ENCODE results near the gene SBF2.

The SBF2 gene

GRCh38 chr11:9878936-9879335 lies 415.1 kb downstream of the SBF2 start:
- DNase-seq = no peak

GRCh38 chr11:9876331-9876730 lies 417.7 kb downstream of the SBF2 start:
- no peak for DNase-seq

DNA sequence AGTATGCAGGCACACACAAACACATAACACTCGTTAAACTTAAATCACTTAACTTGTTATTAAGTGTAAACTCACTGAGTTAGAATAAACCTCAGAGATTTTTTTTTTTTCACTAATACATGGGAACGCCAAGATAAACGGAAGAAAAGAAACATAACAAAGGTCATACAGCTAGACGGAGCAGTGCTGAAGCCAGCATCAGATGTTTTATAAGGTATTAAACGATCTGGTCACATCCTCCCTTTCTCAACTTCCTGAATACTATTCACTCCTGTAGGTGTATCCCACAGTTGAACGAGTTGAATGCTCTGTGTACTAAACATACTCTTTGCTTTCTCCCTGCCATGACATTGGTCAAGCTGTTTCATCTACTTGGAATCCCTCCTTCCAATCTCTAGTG lies 418.2 kb downstream of the SBF2 start:
- no peak for DNase-seq

- DNase-seq = no peak
Observed at GRCh38 chr11:9875399-9875798, 418.6 kb downstream of the SBF2 start.

DNA sequence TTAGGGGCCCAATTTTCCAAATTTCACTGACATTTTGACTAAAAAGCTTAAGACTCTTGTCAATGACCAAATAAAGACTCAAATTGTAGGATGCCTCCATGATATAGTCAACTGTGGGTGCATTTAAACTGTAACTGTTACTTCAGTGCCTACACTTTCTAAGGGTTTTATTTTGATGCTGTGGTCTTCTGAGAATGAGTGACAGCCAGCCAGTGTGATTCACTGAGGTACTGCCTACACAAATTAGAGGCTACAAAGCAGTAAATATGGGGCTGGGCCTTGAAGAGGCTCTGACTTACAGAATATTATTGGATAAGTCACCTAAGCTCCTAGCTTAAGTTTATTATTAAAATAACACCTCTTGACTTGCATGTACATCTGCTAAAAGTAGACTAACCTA lies 419.6 kb downstream of the SBF2 start:
- no peak for DNase-seq

DNA sequence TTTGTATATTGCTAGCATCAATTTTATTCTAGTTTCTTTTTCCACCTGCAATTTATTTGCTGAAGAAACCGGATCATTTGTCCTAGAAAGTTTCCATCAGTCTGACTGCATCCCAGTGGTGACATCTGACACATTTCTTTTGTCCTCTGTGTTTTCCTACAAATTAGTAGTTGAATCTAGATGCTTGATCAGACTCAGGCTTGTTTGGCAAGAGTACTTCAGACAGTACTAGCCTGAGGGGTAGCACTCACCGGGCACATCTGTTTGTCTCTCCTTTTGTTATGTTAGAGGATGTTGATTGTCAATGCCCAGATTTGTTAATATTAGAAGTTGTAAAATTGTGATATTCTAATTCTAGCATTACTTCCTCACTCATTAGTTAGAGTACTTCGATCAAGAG lies 425.4 kb downstream of the SBF2 start:
- DNase-seq = no peak

DNA sequence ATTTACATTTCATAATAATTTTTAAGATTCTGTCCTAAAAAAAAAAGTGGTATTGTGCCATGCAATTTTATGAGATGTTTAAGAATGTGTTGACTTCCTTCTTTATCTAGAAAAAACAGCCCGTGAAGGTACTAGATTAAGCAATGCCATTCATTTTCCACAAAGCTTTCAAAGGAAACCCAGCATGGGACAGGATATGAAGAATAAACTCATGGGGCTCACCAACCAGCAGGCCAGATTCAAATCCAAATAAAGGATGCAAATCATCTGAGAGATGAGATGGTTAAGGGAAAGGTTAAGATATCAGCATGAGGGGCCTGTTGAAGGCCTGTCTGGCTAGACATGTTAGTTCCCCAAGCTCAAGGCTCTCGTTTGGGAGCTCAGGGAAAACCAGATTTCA lies 431.0 kb downstream of the SBF2 start:
- no peak for DNase-seq

DNA sequence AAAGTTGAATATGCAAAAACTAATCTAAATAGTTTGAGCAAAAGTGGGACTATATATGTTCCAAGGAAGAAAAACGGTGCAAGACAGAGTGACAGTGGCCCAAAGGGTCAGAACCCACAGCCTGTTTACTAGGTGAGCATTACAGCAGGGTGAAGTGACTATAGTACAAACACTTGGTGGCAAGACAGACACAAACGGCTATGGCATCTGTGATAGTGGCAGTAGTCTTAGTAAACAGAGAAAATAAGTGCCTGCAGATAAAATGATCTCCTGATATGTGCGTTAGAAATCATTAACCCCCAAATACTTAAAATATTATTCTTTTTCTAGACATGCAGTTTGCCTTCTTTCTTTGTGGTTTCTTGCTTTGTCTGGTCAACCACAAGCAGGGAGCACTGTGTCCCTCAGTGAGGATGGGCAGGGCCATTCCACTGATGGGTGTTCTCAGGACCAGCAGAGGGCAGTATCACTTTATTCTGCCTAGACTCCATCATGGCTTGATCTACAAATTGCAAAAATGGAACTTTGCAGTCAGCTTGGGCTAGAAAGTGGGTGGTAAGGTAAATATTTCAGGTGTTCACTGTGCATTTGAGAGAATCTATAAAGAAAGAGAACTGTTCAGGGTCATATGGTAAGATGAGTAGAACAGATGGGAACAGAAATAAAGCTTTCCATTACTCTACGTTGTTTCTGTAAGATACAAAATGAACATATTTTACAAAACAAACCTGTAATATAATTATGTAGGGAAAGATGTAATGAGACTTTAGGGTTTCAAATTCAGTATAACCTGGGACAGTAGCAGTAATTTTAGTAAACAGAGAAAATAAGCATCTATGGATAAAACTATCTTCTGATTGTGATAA lies 431.9 kb downstream of the SBF2 start:
- DNase-seq = peak; percentile 45 to 48

GRCh38 chr11:9859554-9860305 lies 434.3 kb downstream of the SBF2 start:
- DNase-seq = no peak

DNA sequence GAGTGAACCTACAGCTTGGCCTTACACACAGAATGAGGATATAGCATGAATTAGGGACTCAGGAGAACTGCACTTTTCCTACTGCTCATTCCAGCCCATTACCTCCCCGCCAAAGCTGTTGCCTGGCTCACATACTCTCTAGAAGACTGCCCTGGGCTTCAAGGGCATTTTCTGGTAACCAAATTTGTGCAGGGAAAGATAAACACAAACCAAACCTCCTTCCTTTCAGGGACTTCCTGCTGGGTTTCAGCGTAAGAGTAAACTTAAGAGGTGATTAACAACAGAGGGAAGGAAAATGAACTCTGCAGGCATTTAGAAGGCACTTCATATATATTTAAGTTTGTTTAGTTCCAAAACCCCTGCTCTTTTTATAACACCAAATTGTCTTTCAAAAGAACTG lies 435.2 kb downstream of the SBF2 start:
- no peak for DNase-seq

DNA sequence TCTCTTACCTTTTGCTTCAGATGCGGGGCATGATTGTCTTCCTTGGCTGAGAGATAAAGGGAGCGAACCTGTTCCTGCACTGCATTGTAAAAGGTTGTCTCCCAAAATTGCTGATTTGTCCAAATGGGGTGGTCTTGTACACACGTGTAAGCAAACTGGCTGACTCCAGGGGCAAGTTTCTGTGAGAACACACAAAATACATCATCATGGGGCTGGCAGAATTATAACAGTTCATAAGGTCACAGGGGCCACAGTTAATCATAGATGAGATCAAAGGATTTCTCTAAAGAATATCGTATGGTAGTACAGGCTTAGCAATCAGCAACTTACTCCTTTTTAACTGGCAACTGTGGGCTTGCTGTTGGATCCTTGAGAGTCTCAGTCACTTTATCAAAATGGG lies 435.8 kb downstream of the SBF2 start:
- DNase-seq = no peak

DNA sequence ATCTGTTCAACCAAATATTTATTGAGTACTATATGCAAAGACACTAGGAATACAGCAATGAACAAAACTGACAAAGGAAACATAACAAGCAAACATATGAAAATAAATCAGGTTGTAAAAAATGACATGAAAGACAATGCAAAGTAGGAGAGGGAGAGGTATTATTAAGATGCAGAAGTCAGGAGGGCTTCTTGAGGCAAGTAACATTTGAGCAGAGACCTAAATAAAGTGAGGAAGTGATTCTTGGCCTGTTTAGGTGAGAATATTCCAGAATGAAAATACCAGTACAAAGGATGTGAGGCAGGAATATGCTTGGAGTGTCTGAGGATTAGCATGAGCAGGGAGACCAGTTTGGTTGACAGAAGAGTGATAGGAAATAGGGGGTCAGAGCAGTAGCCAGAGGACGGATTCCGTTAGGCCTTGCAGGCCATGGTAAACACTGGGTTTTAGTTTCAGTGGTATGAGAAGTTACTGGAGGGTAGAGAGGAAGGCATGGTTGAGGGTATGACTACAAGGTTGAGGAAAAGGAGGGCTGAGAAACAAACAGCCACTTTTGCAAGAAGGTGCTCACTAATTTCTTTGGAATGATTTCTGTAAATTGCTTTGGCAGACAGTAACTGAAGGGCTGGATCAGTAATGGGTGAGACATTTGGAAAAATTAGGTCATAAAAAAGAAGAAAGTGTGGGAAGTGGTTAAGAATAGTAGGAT lies 438.3 kb downstream of the SBF2 start:
- DNase-seq = no peak

GRCh38 chr11:9853929-9854552 lies 440.0 kb downstream of the SBF2 start:
- DNase-seq = no peak

DNA sequence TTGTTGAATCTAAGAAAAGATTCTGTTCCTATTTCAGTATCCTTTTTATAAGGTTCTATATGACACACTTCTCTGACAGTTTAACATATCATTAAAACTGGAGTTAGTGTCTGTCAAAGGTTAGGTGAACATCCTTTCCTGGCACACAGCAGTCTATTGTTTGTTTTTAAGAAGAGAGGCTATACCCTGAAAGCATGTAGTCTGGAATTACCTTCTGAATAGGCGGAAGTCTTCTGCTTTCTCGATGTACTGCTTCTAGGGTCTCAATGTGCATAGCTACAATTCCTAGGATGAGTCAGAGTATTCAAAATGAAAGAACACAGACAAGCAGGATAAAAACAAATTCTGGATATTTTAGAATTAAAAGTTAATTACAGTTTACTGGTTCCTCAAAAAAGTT lies 441.6 kb downstream of the SBF2 start:
- no peak for DNase-seq

- DNase-seq = no peak
Observed at GRCh38 chr11:9851366-9851765, 442.7 kb downstream of the SBF2 start.

GRCh38 chr11:9850224-9850895 lies 443.7 kb downstream of the SBF2 start:
- DNase-seq = no peak

- DNase-seq = no peak
Observed at GRCh38 chr11:9849389-9849788, 444.6 kb downstream of the SBF2 start.

DNA sequence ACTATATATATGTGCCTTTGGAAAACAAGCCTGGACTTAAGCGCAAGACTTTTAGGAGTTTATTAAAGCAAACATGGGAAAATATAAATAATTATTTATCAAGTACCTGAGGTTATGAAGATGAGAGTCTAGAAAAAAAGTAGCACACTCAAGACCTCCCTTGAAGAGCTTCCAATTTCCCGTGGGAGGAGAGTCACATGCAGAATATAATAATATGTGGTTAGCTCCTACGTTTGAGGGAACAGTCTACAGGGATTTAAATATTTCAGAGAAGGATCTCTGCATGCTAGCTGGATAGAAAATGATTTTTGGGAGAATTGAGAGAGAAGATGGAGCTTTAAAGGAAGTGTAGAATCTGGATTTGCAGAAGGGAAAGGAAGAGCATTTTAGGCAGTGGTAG lies 446.4 kb downstream of the SBF2 start:
- no peak for DNase-seq

GRCh38 chr11:9842923-9843322 lies 451.1 kb downstream of the SBF2 start:
- no peak for DNase-seq

DNA sequence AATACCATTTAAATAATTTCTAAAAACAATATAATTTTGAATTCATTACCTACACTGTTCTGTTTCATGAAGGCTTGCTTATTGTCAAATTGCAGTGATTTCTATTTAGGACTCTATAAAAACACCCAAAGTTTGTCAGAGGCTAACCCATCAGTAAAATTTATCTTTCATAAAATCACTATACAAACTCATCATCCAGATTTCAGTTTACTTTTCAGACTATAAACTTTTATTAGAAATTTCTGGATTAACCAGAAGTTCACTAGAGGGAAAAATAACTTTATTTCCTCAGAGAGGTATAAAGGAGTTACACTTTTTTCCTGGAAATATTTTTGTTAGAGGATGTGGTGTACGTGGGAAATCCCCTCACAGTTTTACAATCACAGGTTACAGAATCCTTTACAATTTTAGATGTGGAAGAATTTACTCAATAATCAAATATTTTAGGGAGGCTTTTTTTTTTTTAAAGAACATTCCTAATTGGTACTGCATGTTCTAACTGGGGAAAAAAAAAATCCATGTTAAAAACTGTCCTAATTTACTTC lies 453.5 kb downstream of the SBF2 start:
- peak in 1 of 2 donors; percentile 37 for DNase-seq

DNA sequence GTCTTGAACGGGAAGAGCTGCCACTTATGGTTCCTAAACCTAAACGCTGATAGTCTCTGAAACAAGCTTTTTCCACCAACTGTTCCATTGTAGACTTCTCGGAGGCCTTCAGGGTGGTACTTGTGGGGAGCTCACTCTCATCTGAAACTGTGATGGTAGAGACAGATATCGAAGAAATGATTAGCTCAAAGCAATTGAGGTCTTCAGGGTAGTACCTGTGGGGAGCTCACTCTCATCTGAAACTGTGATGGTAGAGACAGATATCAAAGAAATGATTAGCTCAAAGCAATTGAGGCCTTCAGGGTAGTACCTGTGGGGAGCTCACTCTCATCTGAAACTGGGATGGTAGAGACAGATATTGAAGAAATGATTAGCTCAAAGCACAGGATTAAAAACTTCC lies 454.5 kb downstream of the SBF2 start:
- DNase-seq = no peak

GRCh38 chr11:9838961-9839360 lies 455.1 kb downstream of the SBF2 start:
- no peak for DNase-seq
